ENCODE measurements around the gene POM121.
"Not testable (repeated sequence)": the region's sequence is repeated elsewhere in the genome, so short reads cannot be mapped to it uniquely, and the experiment has no call there.

DNA sequence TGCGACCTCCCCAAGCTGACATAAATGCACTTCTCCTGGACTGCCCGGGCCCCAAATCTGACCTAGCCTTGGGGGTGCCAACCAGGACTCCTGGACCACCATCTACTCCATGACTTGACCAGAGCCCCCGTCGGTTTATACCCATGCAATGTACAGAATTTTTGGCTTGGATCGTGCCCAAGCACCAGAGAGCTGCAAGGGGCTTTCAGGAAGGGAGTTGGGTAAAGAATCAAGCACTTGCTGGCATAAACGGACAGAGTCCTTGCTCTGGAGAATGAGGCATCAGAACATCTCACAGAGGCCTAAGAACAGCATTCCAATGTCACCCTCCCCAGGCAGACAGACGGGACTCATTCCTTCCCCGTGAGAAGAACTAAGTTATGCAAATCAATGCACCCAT lies 38.2 kb downstream of the POM121 start:
- TF ChIP-seq CTCF, POLR2A (IDR thresholded peaks at IDR 0.05): not testable (repeated sequence)

Data from heart left ventricle (tissue), 13 donors.